DMS153 treated with DMSO at 0.1 percent for 48 hours (cell line): ENCODE results near the gene KIRREL2.
"Not testable (repeated sequence)": the region's sequence is repeated elsewhere in the genome, so short reads cannot be mapped to it uniquely, and the experiment has no call there.

Source experiments
- DNase-seq: peaks from one replicate; lab custom pipeline; 2025; ENCODE audit not compliant: unreplicated experiment; lab: John Stamatoyannopoulos, UW

Gene KIRREL2

DNA sequence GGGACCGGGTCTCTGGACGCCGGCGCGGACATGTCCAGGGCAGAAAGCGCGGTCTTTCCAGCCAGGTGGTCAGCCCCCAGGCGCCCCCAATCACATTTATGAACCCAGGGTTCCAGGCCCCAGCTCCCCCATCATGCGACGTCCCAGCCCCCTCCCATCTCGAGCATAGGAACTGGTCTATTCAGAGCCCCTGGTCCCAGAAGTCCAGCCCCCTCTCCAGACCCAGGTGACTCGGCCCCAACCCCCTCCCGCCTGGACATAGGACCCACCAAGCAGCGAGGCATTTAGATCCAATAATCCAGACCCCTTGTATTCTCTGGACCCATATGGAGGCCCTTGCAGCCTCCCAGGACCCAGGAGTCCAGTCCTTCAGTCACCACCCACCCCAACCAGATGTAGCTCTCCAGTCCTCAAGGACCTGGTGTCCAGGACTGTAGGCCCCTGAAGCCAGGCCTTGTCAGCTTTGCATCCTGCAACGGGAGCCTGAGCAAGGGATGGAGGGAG, 12.2 kb downstream of the KIRREL2 start:
- no peak for DNase-seq

DNA sequence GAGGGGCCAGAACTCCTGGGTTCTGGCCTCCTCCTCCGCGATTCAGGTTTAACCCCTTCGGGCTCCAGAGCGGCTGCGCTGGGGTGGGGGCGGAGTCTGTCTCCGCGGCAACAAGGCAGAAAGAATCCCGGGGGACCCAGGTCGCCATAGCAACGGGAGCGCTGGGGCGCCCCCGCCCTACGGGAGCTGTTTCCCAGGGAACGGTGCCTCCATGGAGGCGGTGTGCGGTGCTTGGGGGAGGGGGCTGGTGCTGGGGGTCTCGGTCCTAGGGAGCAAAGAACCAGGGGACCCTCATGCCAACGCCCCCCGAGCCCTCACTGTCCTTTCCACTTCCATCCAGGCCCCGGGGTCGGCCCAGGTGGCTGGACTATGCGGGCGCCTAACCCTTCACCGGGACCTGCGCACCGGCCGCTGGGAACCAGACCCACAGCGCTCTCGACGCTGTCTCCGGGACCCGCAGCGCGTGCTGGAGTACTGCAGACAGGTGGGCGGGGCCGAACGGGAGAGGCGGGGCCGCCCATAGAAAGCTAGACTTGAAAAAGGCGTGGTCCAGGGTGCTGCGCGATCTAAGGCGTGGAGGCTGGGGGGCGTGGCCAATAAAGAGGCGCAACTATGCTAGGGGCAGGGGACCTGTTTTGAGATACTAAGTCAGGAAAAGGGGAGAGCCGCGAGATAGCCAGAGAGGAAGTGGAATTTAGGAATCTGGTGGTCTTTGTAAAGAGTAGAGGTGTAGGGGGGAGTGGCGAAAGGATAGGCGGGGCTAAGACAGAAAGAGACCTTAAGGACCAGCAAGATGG, 12.8 kb downstream of the KIRREL2 start:
- DNase-seq = peak; percentile 95

DNA sequence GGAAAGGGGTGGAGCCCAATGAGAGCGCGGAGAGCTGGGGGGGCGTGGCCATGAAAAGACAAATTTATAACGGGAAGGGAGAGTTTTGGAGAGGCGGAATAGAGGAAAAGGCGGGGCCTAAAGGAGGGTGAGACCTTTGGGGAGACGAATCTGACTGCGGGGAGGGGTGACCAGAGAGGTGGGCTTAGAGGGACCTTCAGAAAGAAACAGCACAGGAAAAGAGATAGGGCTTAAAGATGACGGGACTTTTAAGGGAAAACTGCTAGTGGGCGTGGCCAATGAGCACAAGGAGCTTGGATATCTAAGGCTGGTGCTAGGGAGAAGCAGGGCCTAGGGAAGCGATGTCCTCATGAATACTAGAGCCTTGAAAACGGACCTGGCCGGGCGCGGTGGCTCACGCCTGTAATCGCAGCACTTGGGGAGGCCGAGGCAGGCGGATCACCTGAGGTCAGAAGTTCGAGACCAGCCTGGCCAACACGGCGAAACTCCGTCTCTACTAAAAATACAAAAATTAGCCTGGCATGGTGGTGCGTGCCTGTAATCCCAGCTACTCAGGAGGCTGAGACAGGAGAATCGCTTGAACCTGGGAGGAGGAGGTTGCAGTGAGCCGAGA, 13.5 kb downstream of the KIRREL2 start:
- DNase-seq = not testable (repeated sequence)

DNA sequence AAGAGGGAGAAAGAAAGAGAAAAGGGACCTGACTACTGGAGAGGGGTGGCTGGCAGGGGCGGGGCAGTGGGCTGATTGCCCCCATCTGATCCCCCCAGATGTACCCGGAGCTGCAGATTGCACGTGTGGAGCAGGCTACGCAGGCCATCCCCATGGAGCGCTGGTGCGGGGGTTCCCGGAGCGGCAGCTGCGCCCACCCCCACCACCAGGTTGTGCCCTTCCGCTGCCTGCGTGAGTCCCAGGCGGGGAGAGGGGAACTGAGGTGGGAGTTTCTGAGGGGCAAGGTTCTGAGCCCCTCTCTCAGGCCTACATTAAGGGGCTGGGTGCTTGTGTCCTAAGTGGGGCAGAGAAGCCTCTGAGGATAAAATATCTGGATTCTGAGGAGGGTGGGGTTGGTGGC, 14.1 kb downstream of the KIRREL2 start:
- DNase-seq = no peak

GRCh38 chr19:35871611-35872010, 14.9 kb downstream of the KIRREL2 start:
- DNase-seq = no peak

- DNase-seq = no peak
These were observed 15.5 kb downstream of the KIRREL2 start for GRCh38 chr19:35872180-35872579.

DNA sequence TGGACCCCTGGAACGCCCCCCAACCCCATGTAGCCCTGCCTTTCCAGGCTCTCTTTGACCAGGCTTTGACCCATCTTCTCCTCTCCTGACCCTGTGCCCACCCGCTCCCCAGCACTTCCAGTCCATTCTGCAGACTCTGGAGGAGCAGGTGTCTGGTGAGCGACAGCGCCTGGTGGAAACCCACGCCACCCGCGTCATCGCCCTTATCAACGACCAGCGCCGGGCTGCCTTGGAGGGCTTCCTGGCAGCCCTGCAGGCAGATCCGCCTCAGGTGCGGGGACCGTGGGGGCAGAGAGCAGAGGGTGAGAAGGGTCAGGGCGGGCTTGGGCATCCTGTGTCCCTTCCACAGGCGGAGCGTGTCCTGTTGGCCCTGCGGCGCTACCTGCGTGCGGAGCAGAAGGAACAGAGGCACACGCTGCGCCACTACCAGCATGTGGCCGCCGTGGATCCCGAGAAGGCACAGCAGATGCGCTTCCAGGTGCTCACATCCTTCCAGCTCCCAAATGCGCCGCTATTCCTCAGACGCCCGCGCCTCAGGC, 17.8 kb downstream of the KIRREL2 start:
- no peak for DNase-seq

- no peak for DNase-seq
These were observed 22.4 kb downstream of the KIRREL2 start for GRCh38 chr19:35879068-35879467.

GRCh38 chr19:35879770-35880317, 23.1 kb downstream of the KIRREL2 start:
- peak; percentile 12 for DNase-seq

GRCh38 chr19:35882114-35882832, 25.6 kb downstream of the KIRREL2 start:
- DNase-seq = peak; percentile 60

DNA sequence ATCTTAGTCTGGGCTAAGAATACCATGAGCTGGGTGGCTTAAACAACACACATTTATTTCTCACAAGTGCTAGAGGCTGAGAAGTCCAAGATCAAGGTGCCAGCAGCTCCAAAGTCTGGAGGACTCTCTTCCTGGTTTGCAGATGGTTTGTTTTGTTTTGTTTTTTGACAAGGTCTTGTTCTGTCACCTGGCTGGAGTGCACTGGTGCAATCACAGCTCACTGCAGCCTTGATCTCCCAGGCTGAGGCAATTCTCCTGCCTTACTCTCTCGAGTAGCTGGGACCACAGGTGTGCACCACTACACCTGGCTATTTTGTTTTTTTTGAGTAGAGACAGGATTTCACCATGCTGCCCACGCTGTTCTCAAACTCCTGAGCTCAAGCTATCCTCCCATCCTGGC, 27.2 kb downstream of the KIRREL2 start:
- no peak for DNase-seq

GRCh38 chr19:35885225-35885738, 28.6 kb downstream of the KIRREL2 start:
- DNase-seq = no peak

GRCh38 chr19:35885904-35886303, 29.2 kb downstream of the KIRREL2 start:
- DNase-seq = no peak

- DNase-seq = no peak
These were observed 30.5 kb downstream of the KIRREL2 start for GRCh38 chr19:35887197-35887596.

- DNase-seq = no peak
These were observed 31.7 kb downstream of the KIRREL2 start for GRCh38 chr19:35888398-35888797.

DNA sequence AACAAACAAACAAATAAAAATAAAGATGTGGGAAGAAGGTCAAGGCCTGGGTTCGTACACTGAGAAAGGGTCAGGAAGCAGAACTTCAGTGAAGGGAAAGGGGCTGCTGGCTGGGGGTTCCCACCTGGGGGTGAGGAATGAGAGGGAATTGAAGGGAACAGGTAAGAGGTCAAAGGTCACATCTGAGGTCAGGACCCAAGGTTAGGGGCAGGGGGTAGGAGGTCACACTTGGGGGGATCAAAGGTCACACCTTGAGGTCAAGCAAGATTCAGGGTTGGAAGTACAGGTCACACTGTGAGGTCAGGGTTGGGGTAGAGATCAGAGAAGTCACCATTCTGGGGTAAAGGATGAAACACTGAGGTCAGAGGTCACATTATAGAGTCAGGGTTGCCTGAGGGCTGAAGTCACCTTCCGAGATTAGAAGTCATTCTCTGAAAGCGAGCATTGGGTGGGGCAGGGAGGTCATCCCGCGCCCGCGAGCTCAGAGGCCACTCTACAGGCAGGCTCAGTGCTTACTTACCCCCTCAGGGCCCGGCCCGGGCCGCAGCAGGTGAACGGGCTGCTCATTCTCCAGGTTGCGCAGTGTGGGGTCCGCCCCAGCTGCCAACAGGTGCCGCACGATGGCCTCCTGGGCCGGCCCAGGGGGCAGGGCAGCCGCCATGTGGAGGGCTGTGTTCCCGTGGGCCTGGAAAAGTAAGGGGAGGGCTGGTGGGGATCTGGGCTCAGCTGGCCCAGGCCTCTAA, 32.8 kb downstream of the KIRREL2 start:
- DNase-seq = no peak

DNA sequence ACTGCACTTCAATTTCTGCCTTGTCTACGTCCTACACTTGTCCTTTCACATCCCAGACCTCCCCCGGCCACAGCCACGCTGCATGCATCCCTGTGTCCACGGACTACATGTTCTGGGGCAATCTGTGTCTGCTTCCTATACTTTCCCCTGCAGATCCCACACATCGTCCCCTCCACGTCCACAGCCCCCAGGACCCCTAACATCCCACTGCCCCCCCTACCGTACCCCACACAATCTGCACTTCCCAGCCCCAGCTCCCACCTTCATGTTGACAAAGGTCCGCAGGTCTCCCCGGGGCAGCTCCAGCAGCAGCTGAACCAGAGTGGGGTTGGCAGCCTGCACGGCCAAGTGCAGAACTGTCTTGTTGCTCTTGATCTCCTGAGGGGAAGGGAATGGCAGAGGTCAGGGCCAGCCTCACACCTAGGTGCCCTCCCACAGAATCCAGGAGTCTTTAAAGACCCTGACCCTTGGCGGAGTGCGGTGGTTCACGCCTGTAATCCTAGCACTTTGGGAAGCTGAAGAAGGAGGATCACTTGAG, 33.5 kb downstream of the KIRREL2 start:
- DNase-seq = no peak

GRCh38 chr19:35891819-35892218, 35.1 kb downstream of the KIRREL2 start:
- DNase-seq = not testable (repeated sequence)

DNA sequence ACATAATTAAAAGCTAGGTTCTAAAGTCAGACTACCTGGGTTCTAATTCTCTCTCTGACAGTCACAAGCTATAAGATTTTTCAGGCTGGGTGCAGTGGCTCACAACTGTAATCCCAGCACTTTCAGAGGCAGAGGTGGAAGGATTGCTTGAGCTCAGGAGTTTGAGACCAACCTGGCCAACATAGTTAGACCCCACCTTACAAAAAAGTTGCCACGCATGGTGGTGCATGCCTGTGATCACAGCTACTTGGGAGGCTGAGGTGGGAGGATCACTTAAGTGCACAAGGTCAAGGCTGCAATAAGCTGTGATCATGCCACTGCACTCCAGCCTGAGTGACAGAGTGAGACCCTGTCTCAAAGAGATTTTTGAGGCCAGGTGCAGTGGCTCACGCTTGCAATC, 37.6 kb downstream of the KIRREL2 start:
- no peak for DNase-seq
